H1 (cell line): ENCODE results near the gene UNC79. TPM values are rescaled to one million over a fixed set of nuclear protein-coding genes. Genes with fewer than 3 reads are reported as not detected.

ENCODE experiments used
- polyA plus RNA-seq, 7 experiments: library from polyadenylated mRNA; depleted of rRNA in 3 of 7; stranded (reverse) in 5 of 7; unstranded in 2 of 7; fragments of >200 nt in 5 of 7; fragments of 200-250 nt in 2 of 7; gene quantifications; 1 replicate in 5 of 7; 2 replicates in 1 of 7; 4 replicates in 1 of 7; pipeline versions ENCODE4 v1.2.1 to v1.2.3, GENCODE V29; 2011 to 2013; ENCODE audit warnings: missing spikeins in 2 of 7, mixed read lengths in 2 of 7
- total RNA-seq: library from RNA; stranded (reverse); fragmentation: NEBNext Ultra II Directional; extraction: Animal tissue kit (Norgen Biotek cat#: 25700); gene quantifications from 2 replicates; pipeline ENCODE4 v1.2.1, GENCODE V29; 2021
- TF ChIP-seq, protein P1 (sequence below): IDR thresholded peaks from 2 replicates; pipeline ENCODE4 v1.6.1; 2012; ENCODE audit warnings: inconsistent platforms
- TF ChIP-seq, protein P2 (sequence below): IDR thresholded peaks from 2 replicates; pipeline ENCODE4 v1.6.1; 2011; ENCODE audit warnings: low read depth, mild to moderate bottlenecking, low read length; ENCODE audit not compliant: insufficient read depth

Gene UNC79
- total and polyA plus RNA-seq, 2 of the 8 experiments (the other 6 are each of a cell fraction or from before 2014, with no cell fraction given) = 1.8 to 2.3 TPM

DNA sequence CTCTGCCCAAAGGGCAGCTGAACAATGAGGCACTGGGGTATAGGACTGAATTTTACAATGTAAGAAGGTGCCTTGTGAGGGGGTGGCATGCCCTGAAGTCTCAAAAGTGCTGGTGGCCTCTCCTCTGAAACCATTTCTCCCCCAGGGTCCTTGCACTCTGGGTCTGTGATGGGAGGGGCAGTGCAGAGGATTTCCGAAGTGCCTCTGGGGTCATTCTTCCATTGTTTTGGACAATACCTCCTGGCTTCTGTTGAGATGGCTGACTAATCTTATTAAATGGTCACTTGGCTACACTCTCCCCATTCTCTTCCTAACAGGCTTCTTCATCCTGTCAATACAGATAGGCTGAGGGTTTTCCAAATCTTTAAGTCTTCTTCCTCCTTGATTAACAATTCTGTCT, 59.3 kb downstream of the UNC79 start (continued):
- TF ChIP-seq, protein P1, sequence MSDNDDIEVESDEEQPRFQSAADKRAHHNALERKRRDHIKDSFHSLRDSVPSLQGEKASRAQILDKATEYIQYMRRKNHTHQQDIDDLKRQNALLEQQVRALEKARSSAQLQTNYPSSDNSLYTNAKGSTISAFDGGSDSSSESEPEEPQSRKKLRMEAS = no peak
- TF ChIP-seq, protein P2, sequence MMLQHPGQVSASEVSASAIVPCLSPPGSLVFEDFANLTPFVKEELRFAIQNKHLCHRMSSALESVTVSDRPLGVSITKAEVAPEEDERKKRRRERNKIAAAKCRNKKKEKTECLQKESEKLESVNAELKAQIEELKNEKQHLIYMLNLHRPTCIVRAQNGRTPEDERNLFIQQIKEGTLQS = no peak
- TF ChIP-seq, all 59 proteins: peak for 0
